GM21423 (cell line): Measurements from ENCODE around the gene NPM1.
A peak's percentile ranks its signal among the peaks of the same experiment; 100 is the strongest.
"Not testable (repeated sequence)": the region's sequence is repeated elsewhere in the genome, so short reads cannot be mapped to it uniquely, and the experiment has no call there.

Source experiments
- ATAC-seq: cut with Tn5 transposase; IDR thresholded peaks from one replicate; pipeline ENCODE4 v1.9.1; 2021; ENCODE audit warnings: mild to moderate bottlenecking, moderate library complexity; ENCODE audit not compliant: unreplicated experiment

The NPM1 gene

GRCh38 chr5:171384999-171385398 lies 2.6 kb upstream of the NPM1 start:
- ATAC-seq, result not testable (repeated sequence)

- ATAC-seq, result no peak
Measured at GRCh38 chr5:171386006-171386671, 1.5 kb upstream of the NPM1 start.

- ATAC-seq, result peak; percentile 0
Measured at GRCh38 chr5:171386861-171387344, 746 bp upstream of the NPM1 start.

GRCh38 chr5:171387970-171388815 lies 544 bp downstream of the NPM1 start:
- ATAC-seq, result peak; percentile 31

- no peak for ATAC-seq
Measured at GRCh38 chr5:171388816-171389168, 1.1 kb downstream of the NPM1 start.

GRCh38 chr5:171390883-171391677 lies 3.4 kb downstream of the NPM1 start:
- ATAC-seq, result no peak

GRCh38 chr5:171391996-171392577 lies 4.4 kb downstream of the NPM1 start:
- ATAC-seq, result no peak

GRCh38 chr5:171392585-171393159 lies 5.0 kb downstream of the NPM1 start:
- no peak for ATAC-seq

- no peak for ATAC-seq
Measured at GRCh38 chr5:171395042-171395441, 7.4 kb downstream of the NPM1 start.

- ATAC-seq, result not testable (repeated sequence)
Measured at GRCh38 chr5:171396583-171396982, 8.9 kb downstream of the NPM1 start.

- ATAC-seq, result no peak
Measured at GRCh38 chr5:171397190-171397589, 9.5 kb downstream of the NPM1 start.

GRCh38 chr5:171397599-171397998 lies 9.9 kb downstream of the NPM1 start:
- ATAC-seq, result no peak

GRCh38 chr5:171398660-171399059 lies 11.0 kb downstream of the NPM1 start:
- ATAC-seq, result not testable (repeated sequence)

GRCh38 chr5:171400169-171400568 lies 12.5 kb downstream of the NPM1 start:
- no peak for ATAC-seq

GRCh38 chr5:171401167-171401947 lies 13.7 kb downstream of the NPM1 start:
- no peak for ATAC-seq

GRCh38 chr5:171402751-171403150 lies 15.1 kb downstream of the NPM1 start:
- ATAC-seq, result not testable (repeated sequence)

GRCh38 chr5:171405615-171406014 lies 18.0 kb downstream of the NPM1 start:
- ATAC-seq, result no peak

GRCh38 chr5:171407234-171407633 lies 19.6 kb downstream of the NPM1 start:
- ATAC-seq, result no peak

GRCh38 chr5:171409164-171410136 lies 21.8 kb downstream of the NPM1 start:
- no peak for ATAC-seq
